OCI-LY7 (cell line): ENCODE results near the gene C4orf50. TPM values are rescaled to one million over a fixed set of nuclear protein-coding genes. Genes with fewer than 3 reads are reported as not detected.

Experiments used
- BruUV-seq: library from RNA; stranded (reverse); fragments of 400-500 nt; replicated peaks from 2 replicates; lab custom pipeline; 2021; lab: Mats Ljungman, UMichigan
- CTCF ChIA-PET: fragments of 300-600 bp; sonication (Branson Sonifier 250); formaldehyde crosslinking; loops from one replicate; lab custom pipeline; 2022; ENCODE audit warnings: antibody characterized with exemption; ENCODE audit not compliant: unreplicated experiment; lab: Charles Lee
- POLR2A ChIA-PET: fragments of 300-600 bp; sonication (Branson Sonifier 250); formaldehyde crosslinking; loops from one replicate; lab custom pipeline; 2022; ENCODE audit warnings: antibody characterized with exemption; lab: Charles Lee
- DNase-seq: peaks from one replicate; pipeline ENCODE4 v3.0.0-alpha.2; 2015; ENCODE audit warnings: low spot score
- H2AFZ ChIP-seq: fragments of 200-600 bp; sonication (generic), shearing (Covaris generic); 2 replicates; pipeline ENCODE4 v1.6.1; 2014; ENCODE audit warnings: mild to moderate bottlenecking, antibody characterized with exemption, low read length, moderate library complexity
- H3K27ac ChIP-seq: fragments of 200-600 bp; sonication (generic); 2 replicates; pipeline ENCODE4 v1.5.1; 2014; ENCODE audit warnings: mixed run types, low read depth, mild to moderate bottlenecking, moderate library complexity, low read length, inconsistent platforms; ENCODE audit not compliant: poor library complexity, severe bottlenecking
- H3K36me3 ChIP-seq: fragments of 200-600 bp; sonication (generic); 2 replicates; pipeline ENCODE4 v1.6.1; 2014; ENCODE audit warnings: mild to moderate bottlenecking, antibody characterized with exemption, low read length, moderate library complexity, mixed read lengths; ENCODE audit not compliant: insufficient read depth
- H3K4me1 ChIP-seq: fragments of 200-600 bp; sonication (generic); 2 replicates; pipeline ENCODE4 v1.5.1; 2014; ENCODE audit warnings: mild to moderate bottlenecking, low read length; ENCODE audit not compliant: insufficient read depth, poor library complexity, severe bottlenecking
- H3K4me2 ChIP-seq: fragments of 200-600 bp; sonication (generic); 2 replicates; pipeline ENCODE4 v1.6.1; 2014; ENCODE audit warnings: mild to moderate bottlenecking, low read length
- H3K4me3 ChIP-seq: fragments of 200-600 bp; sonication (generic); 2 replicates; pipeline ENCODE4 v1.5.1; 2014; ENCODE audit warnings: mild to moderate bottlenecking, low read depth, low read length; ENCODE audit not compliant: poor library complexity, severe bottlenecking
- H3K79me2 ChIP-seq: fragments of 200-600 bp; sonication (generic); 2 replicates; pipeline ENCODE4 v1.6.1; 2016; ENCODE audit warnings: low read depth, mild to moderate bottlenecking, low read length, moderate library complexity, mixed read lengths; ENCODE audit not compliant: insufficient read depth
- H3K9me2 ChIP-seq: fragments of 200-600 bp; sonication (generic); 2 replicates; pipeline ENCODE4 v1.6.1; 2016; ENCODE audit warnings: mild to moderate bottlenecking, low read length, mixed read lengths; ENCODE audit not compliant: insufficient read depth
- H3K9me3 ChIP-seq: fragments of 200-600 bp; sonication (generic); 2 replicates; pipeline ENCODE4 v1.6.1; 2014; ENCODE audit warnings: mild to moderate bottlenecking, mixed run types, low read length, mixed read lengths
- H4K20me1 ChIP-seq: fragments of 200-600 bp; sonication (generic); 2 replicates; pipeline ENCODE4 v1.6.1; 2014; ENCODE audit warnings: mild to moderate bottlenecking, antibody characterized with exemption, low read length, moderate library complexity, mixed read lengths; ENCODE audit not compliant: insufficient read depth
- EZH2phosphoT487 ChIP-seq: fragments of 200-600 bp; sonication (generic); IDR thresholded peaks from 2 replicates; pipeline ENCODE4 v1.6.1; 2018; ENCODE audit warnings: low read depth, borderline replicate concordance, mild to moderate bottlenecking, mixed run types, antibody characterized with exemption, low read length, moderate library complexity, mixed read lengths
- intact Hi-C: fragments of 100-400 bp; cut with micrococcal nuclease; formaldehyde crosslinking; loops from one replicate; pipeline ENCODE4 v1.10.0; 2022; ENCODE audit not compliant: unreplicated experiment
- total RNA-seq, 2 experiments: library from RNA; depleted of rRNA in 1 of 2; stranded (reverse); fragments of >200 nt in 1 of 2; shearing (Covaris generic) in 1 of 2; gene quantifications; 2 replicates each; pipeline ENCODE4 v1.2.3, GENCODE V29; 2014 to 2022
- TF ChIP-seq, protein P1 (sequence below): fragments of 200-600 bp; sonication (generic); conservative IDR thresholded peaks from 2 replicates; pipeline ENCODE4 v1.5.1; 2014; ENCODE audit warnings: mild to moderate bottlenecking, antibody characterized with exemption, low read length, moderate library complexity, mixed read lengths

Gene C4orf50
- total RNA-seq, 2 experiments from 2014 or later = 0.06 TPM; not detected in 1

DNA sequence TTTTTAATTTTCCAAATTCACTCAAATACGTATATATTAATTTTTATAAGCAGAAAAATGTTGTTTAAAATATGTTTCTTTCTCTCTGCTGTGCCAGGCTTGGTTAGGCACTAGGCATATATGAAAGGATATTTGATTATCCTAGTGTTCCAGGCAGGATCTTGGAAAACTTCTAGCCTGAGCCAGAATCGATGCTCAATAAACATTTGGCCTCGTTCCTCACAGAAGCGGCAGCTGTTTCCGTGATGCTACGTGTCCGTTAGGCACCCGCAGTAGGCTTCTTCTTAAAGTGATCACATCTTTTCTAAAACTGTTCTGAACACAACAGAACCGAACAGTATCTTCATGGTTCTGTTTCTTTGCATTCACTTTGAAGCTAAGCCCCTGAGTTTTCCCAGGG is 75.3 kb downstream of the C4orf50 start:
- Histone ChIP-seq H3K27ac (no peak overlapping the region), H2AFZ (no peak overlapping the region), H3K79me2 (no peaks in the 10 kb centered on the region), H3K9me2 (no peaks in the 10 kb centered on the region), H3K4me2 (no peak overlapping the region), H4K20me1 (no peaks in the 10 kb centered on the region), H3K9me3 (no peaks in the 10 kb centered on the region), H3K4me3 (no peak overlapping the region), H3K4me1 (no peaks in the 10 kb centered on the region), H3K36me3 (no peaks in the 10 kb centered on the region)
- no peak for DNase-seq
- intact Hi-C loops = no loop called here
- ChIA-PET CTCF (no interaction called here), POLR2A (no interaction called here)
- no TSS peak for BruUV-seq
- no peak for TF ChIP-seq EZH2phosphoT487
- TF ChIP-seq, protein P1, sequence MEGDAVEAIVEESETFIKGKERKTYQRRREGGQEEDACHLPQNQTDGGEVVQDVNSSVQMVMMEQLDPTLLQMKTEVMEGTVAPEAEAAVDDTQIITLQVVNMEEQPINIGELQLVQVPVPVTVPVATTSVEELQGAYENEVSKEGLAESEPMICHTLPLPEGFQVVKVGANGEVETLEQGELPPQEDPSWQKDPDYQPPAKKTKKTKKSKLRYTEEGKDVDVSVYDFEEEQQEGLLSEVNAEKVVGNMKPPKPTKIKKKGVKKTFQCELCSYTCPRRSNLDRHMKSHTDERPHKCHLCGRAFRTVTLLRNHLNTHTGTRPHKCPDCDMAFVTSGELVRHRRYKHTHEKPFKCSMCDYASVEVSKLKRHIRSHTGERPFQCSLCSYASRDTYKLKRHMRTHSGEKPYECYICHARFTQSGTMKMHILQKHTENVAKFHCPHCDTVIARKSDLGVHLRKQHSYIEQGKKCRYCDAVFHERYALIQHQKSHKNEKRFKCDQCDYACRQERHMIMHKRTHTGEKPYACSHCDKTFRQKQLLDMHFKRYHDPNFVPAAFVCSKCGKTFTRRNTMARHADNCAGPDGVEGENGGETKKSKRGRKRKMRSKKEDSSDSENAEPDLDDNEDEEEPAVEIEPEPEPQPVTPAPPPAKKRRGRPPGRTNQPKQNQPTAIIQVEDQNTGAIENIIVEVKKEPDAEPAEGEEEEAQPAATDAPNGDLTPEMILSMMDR = no peak

DNA sequence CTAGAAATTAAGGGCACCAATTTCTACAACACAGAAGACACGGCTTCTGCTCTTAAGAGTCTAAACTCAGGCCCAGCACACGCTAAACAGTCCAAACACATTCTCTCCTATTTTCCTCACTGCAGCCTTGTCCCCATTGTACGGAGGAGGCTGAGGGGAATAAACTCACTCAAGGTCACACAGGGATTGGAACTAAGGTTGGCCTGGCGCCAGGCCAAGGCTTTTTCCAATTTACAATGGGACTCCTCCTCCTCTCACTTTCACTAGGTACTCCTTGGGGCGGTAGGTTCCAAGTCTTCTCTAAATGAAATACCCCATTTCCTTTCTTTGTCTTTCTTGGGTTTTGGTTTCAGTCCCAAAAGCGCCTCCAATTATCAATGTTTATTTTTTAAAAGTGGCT is 76.6 kb downstream of the C4orf50 start:
- ChIA-PET CTCF (no interaction called here), POLR2A (no interaction called here)
- Histone ChIP-seq H2AFZ (no peak overlapping the region), H3K9me2 (no peaks in the 10 kb centered on the region), H3K27ac (no peak overlapping the region), H3K4me3 (no peak overlapping the region), H3K36me3 (no peaks in the 10 kb centered on the region), H4K20me1 (no peaks in the 10 kb centered on the region), H3K4me1 (no peaks in the 10 kb centered on the region), H3K4me2 (no peak overlapping the region), H3K79me2 (no peaks in the 10 kb centered on the region), H3K9me3 (no peaks in the 10 kb centered on the region)
- BruUV-seq = no TSS peak
- no peak for DNase-seq
- TF ChIP-seq EZH2phosphoT487 = no peak
- TF ChIP-seq, protein P1 = no peak
- intact Hi-C loops = no loop called here

GRCh38 chr4:5940470-5941203 is 77.6 kb downstream of the C4orf50 start:
- intact Hi-C loops = no loop called here

More at GRCh38 chr4:5940470-5941203, 77.6 kb downstream of the C4orf50 start:
- H3K36me3 ChIP-seq = no peaks in the 10 kb centered on the region
- BruUV-seq = no TSS peak
- H3K4me3 ChIP-seq = no peak overlapping the region
- TF ChIP-seq, protein P1 = no peak
- no peak for TF ChIP-seq EZH2phosphoT487
- DNase-seq = no peak
- H3K9me3 ChIP-seq = no peaks in the 10 kb centered on the region
- POLR2A ChIA-PET = no interaction called here
- no peak overlapping the region for H3K4me2 ChIP-seq
- H2AFZ ChIP-seq = no peak overlapping the region
- no peaks in the 10 kb centered on the region for H3K4me1 ChIP-seq
- no peaks in the 10 kb centered on the region for H3K79me2 ChIP-seq
- no peaks in the 10 kb centered on the region for H4K20me1 ChIP-seq
- no peak overlapping the region for H3K27ac ChIP-seq
- CTCF ChIA-PET = no interaction called here
- H3K9me2 ChIP-seq = no peaks in the 10 kb centered on the region
